OCI-LY3 (cell line): ENCODE data around the gene CTNND2.

Experiments used
- H2AFZ ChIP-seq: fragments of 200-600, 300-600 bp; shearing (Covaris generic); 2 replicates; pipeline ENCODE4 v1.6.0; 2014; ENCODE audit warnings: antibody characterized with exemption, low read depth, low read length
- H3K27ac ChIP-seq: fragments of 200-600, 300-600 bp; sonication (generic); 2 replicates; pipeline ENCODE4 v1.5.1; 2014; ENCODE audit warnings: mild to moderate bottlenecking, low read length, moderate library complexity, mixed read lengths
- H3K27me3 ChIP-seq: fragments of 200-600, 300-600 bp; sonication (generic); 2 replicates; pipeline ENCODE4 v1.6.1; 2014; ENCODE audit warnings: low read depth, low read length, mixed read lengths
- H3K36me3 ChIP-seq: fragments of 200-600, 300-600 bp; sonication (generic); replicated peaks from 2 replicates; pipeline ENCODE3; 2014; ENCODE audit warnings: low read depth, low read length, mixed read lengths
- H3K4me1 ChIP-seq: fragments of 300-600, 200-600 bp; sonication (generic); 2 replicates; pipeline ENCODE4 v1.6.1; 2014; ENCODE audit warnings: low read length, mixed read lengths
- H3K4me2 ChIP-seq: fragments of 200-600, 300-600 bp; sonication (generic); 2 replicates; pipeline ENCODE4 v1.6.1; 2014; ENCODE audit warnings: low read length, mixed read lengths
- H3K4me3 ChIP-seq: fragments of 300-600, 200-600 bp; sonication (generic); 2 replicates; pipeline ENCODE4 v1.5.1; 2014; ENCODE audit warnings: antibody characterized with exemption, mild to moderate bottlenecking, low read length, moderate library complexity
- H3K79me2 ChIP-seq: fragments of 300-600, 200-600 bp; shearing (Covaris generic); 2 replicates; pipeline ENCODE4 v1.6.1; 2014; ENCODE audit warnings: mild to moderate bottlenecking, low read length, mixed read lengths
- H3K9ac ChIP-seq: fragments of 300-600, 200-600 bp; shearing (Covaris generic); 2 replicates; pipeline ENCODE4 v1.6.0; 2014; ENCODE audit warnings: mild to moderate bottlenecking, low read length, moderate library complexity
- H3K9me3 ChIP-seq: fragments of 200-600, 300-600 bp; shearing (Covaris generic); 2 replicates; pipeline ENCODE4 v1.6.1; 2014; ENCODE audit warnings: low read length, mixed read lengths; ENCODE audit not compliant: insufficient read depth
- H4K20me1 ChIP-seq: fragments of 200-600, 300-600 bp; sonication (generic); 2 replicates; pipeline ENCODE4 v1.6.1; 2016; ENCODE audit warnings: low read length, mixed read lengths; ENCODE audit not compliant: insufficient read depth
- CTCF ChIP-seq: fragments of 200-600, 300-600 bp; sonication (generic); IDR thresholded peaks from 2 replicates; pipeline ENCODE4 v1.5.1; 2014; ENCODE audit warnings: antibody characterized with exemption, low read length, low read depth
- EZH2phosphoT487 ChIP-seq: fragments of 200-600 bp; shearing (Covaris generic); IDR thresholded peaks from 2 replicates; pipeline ENCODE4 v1.6.1; 2018; ENCODE audit warnings: antibody characterized with exemption, mixed run types, low read depth

CTNND2 gene

DNA sequence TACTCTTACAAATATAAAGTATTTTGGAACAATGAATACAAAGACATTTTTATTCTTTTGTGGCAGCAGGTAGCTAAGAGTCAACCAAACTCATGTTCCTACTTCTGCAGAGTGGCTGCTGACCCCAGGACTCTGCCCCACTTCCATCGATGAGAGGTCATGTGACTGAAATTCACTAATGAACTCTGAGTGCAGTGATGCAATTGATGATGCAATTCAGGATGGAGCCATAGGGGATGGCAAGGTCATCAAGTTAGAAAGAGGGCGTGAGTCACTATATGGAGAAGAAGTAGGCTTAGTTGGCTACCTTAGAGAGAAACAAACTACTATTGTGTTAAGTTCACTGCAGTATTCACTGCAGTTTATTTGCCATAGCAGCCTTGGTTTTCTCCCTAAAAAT, 340.4 kb downstream of the CTNND2 start:
- Histone ChIP-seq H3K4me3 (no peak overlapping the region), H3K9ac (no peak overlapping the region), H3K36me3 (no peaks in the 10 kb centered on the region), H4K20me1 (no peaks in the 10 kb centered on the region), H2AFZ (no peak overlapping the region), H3K4me1 (no peaks in the 10 kb centered on the region), H3K79me2 (no peaks in the 10 kb centered on the region), H3K9me3 (no peaks in the 10 kb centered on the region), H3K27me3 (no peaks in the 10 kb centered on the region), H3K27ac (no peak overlapping the region), H3K4me2 (no peak overlapping the region)
- TF ChIP-seq CTCF (no peak), EZH2phosphoT487 (no peak)

- no peak overlapping the region for H3K27ac ChIP-seq
- no peaks in the 10 kb centered on the region for H3K36me3 ChIP-seq
Observed at GRCh38 chr5:11560915-11561697, 343.1 kb downstream of the CTNND2 start.

GRCh38 chr5:11557063-11557462, 347.2 kb downstream of the CTNND2 start:
- Histone ChIP-seq H3K36me3 (no peaks in the 10 kb centered on the region), H2AFZ (no peak overlapping the region), H3K27me3 (no peaks in the 10 kb centered on the region), H3K79me2 (no peaks in the 10 kb centered on the region), H3K9me3 (no peaks in the 10 kb centered on the region), H3K4me1 (no peaks in the 10 kb centered on the region), H3K4me3 (no peak overlapping the region), H4K20me1 (no peaks in the 10 kb centered on the region), H3K9ac (no peak overlapping the region), H3K4me2 (no peak overlapping the region), H3K27ac (no peak overlapping the region)
- TF ChIP-seq EZH2phosphoT487 (no peak), CTCF (no peak)

More at GRCh38 chr5:11560915-11561697, 343.1 kb downstream of the CTNND2 start:
- H4K20me1 ChIP-seq: no peaks in the 10 kb centered on the region
- no peaks in the 10 kb centered on the region for H3K4me1 ChIP-seq
- no peak overlapping the region for H2AFZ ChIP-seq
- no peak overlapping the region for H3K4me3 ChIP-seq
- no peaks in the 10 kb centered on the region for H3K9me3 ChIP-seq
- no peaks in the 10 kb centered on the region for H3K79me2 ChIP-seq
- TF ChIP-seq CTCF (no peak), EZH2phosphoT487 (no peak)
- no peak overlapping the region for H3K4me2 ChIP-seq
- no peaks in the 10 kb centered on the region for H3K27me3 ChIP-seq
- no peak overlapping the region for H3K9ac ChIP-seq

- no peak overlapping the region for H3K27ac ChIP-seq
- H3K4me2 ChIP-seq: no peak overlapping the region
Observed at GRCh38 chr5:11555171-11555570, 349.1 kb downstream of the CTNND2 start.

More at GRCh38 chr5:11555171-11555570, 349.1 kb downstream of the CTNND2 start:
- Histone ChIP-seq H3K36me3 (no peaks in the 10 kb centered on the region), H3K27me3 (no peaks in the 10 kb centered on the region), H2AFZ (no peak overlapping the region), H3K4me3 (no peak overlapping the region), H3K9me3 (no peaks in the 10 kb centered on the region), H3K9ac (no peak overlapping the region), H4K20me1 (no peaks in the 10 kb centered on the region), H3K4me1 (no peaks in the 10 kb centered on the region), H3K79me2 (no peaks in the 10 kb centered on the region)
- TF ChIP-seq CTCF: no peak
- no peak for TF ChIP-seq EZH2phosphoT487
